Islet precursor cell (in vitro differentiated cells): Measurements from ENCODE around the gene TM9SF4.

ENCODE experiments used
- DNase-seq: peaks from one replicate; pipeline ENCODE4 v3.0.0-alpha.2; 2018

Gene TM9SF4

GRCh38 chr20:32109392-32110172 is at the start of gene TM9SF4:
TSS of gene TM9SF4 (plus strand) at chr20:32109714. CDS start at chr20:32109741, 27 bp downstream.
- peak; percentile 95 for DNase-seq

- no peak for DNase-seq
These were observed 46.7 kb upstream of the TM9SF4 start for GRCh38 chr20:32062776-32063170.

- DNase-seq: no peak
These were observed 45.8 kb upstream of the TM9SF4 start for GRCh38 chr20:32063695-32064094.

GRCh38 chr20:32064667-32065066 is 44.8 kb upstream of the TM9SF4 start:
- DNase-seq: no peak

- no peak for DNase-seq
These were observed 42.2 kb upstream of the TM9SF4 start for GRCh38 chr20:32067234-32067821.

- DNase-seq: no peak
These were observed 41.3 kb upstream of the TM9SF4 start for GRCh38 chr20:32068174-32068573.

GRCh38 chr20:32069711-32070110 is 39.8 kb upstream of the TM9SF4 start:
- DNase-seq: no peak

GRCh38 chr20:32070282-32070681 is 39.2 kb upstream of the TM9SF4 start:
- no peak for DNase-seq

GRCh38 chr20:32070690-32071213 is 38.8 kb upstream of the TM9SF4 start:
- DNase-seq: no peak

- no peak for DNase-seq
These were observed 37.9 kb upstream of the TM9SF4 start for GRCh38 chr20:32071395-32072167.

- DNase-seq: no peak
These were observed 37.3 kb upstream of the TM9SF4 start for GRCh38 chr20:32072168-32072750.

- no peak for DNase-seq
These were observed 34.0 kb upstream of the TM9SF4 start for GRCh38 chr20:32075534-32075933.

GRCh38 chr20:32077190-32077589 is 32.3 kb upstream of the TM9SF4 start:
- DNase-seq: no peak

GRCh38 chr20:32078322-32078721 is 31.2 kb upstream of the TM9SF4 start:
- DNase-seq: no peak

GRCh38 chr20:32078791-32079190 is 30.7 kb upstream of the TM9SF4 start:
- no peak for DNase-seq

GRCh38 chr20:32079655-32080109 is 29.8 kb upstream of the TM9SF4 start:
- no peak for DNase-seq

- no peak for DNase-seq
These were observed 28.7 kb upstream of the TM9SF4 start for GRCh38 chr20:32080783-32081182.

GRCh38 chr20:32083469-32083868 is 26.0 kb upstream of the TM9SF4 start:
- DNase-seq: no peak

- DNase-seq: no peak
These were observed 22.4 kb upstream of the TM9SF4 start for GRCh38 chr20:32087070-32087469.

GRCh38 chr20:32088759-32089158 is 20.8 kb upstream of the TM9SF4 start:
- DNase-seq: no peak

GRCh38 chr20:32089637-32090362 is 19.7 kb upstream of the TM9SF4 start:
- DNase-seq: peak; percentile 58

GRCh38 chr20:32091888-32092346 is 17.6 kb upstream of the TM9SF4 start:
- peak; percentile 94 for DNase-seq
